ENCODE data around the gene MXI1.
"Not testable (repeated sequence)": the region's sequence is repeated elsewhere in the genome, so short reads cannot be mapped to it uniquely, and the experiment has no call there.

The MXI1 gene

DNA sequence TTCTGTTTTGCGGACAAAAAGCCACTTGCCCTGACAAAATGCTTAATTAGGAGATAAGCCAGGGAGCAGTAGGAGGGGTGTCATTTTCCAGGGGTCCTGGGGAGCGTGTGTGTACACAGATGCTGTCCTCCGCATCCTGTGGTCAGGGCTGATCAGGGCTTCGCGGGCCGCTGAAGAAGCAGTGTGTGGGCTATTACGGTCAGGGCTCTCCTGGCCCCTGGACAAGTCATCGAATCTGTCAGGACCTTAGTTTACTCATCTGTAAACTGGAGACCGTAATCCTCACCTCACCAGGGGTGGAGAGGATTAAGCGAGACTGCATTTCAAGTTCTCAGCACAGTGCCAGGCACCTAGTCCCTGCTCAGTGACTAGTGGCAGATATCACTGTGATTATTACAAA is 26.0 kb upstream of the MXI1 start:
- DNase-seq (ENCODE audit: low read depth in 2 of 2), result no peak

DNA sequence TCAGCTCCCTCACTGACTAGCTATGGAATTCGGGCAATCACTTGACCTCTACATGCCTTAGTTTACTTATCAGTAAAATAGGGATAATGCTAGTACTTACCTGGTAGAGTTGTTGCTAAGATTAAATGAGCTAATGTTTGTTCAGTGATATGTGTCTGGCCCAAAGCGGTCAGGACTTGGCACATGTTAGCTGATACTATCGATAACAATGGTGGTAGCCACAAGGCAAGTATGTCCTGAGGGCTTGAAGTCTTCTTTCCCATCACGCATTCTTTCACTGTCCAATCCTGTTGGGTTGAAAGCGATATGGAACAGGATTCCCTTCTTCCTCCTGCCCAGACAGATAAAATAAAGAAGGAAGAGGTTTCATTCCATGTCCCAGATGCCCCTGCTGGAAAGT is 25.5 kb upstream of the MXI1 start:
- no peak for DNase-seq (ENCODE audit: low read depth in 2 of 2)

DNA sequence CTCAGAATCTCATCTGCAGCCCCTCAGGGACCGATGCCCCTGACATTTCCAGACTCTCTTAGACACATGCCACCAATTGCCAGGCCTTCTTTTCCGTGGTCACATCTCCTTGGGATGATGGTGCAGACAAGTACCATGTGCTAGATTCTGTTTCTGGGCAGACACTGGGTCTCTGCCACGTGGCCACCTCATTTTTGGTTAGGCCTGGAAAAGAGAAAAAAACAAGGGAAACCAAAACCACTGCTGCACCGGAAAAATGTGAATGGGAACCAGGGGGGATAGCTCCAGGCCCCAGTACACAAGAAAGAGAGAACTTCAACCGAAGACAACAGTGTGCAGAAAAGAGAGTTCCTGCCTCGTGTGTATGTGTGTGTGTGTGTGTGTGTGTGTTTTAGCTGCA is 23.0 kb upstream of the MXI1 start:
- DNase-seq (ENCODE audit: low read depth in 2 of 2), result no peak

DNA sequence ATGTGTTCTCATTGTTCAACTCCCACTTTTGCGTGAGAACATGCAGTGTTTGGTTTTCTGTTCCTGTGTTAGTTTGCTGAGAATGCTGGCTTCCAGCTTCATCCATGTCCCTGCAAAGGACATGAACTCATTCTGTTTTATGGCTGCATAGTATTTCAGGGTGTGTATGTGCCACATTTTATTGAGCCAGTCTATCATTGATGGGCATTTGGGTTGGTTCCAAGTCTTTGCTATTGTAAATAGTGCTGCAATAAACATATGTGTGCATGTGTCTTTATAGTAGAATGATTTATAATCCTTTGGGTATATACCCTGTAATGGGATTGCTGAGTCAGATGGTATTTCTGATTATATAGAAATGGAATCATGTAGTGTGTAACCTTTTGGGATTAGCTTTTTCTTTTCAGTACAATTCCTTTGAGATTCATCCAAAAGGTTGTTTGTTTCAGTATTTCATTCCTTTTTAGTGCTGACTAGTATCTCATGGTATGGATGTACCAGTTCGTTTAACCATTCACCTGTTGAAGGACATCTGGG is 21.7 kb upstream of the MXI1 start:
- not testable (repeated sequence) for DNase-seq (ENCODE audit: low read depth in 2 of 2)

DNA sequence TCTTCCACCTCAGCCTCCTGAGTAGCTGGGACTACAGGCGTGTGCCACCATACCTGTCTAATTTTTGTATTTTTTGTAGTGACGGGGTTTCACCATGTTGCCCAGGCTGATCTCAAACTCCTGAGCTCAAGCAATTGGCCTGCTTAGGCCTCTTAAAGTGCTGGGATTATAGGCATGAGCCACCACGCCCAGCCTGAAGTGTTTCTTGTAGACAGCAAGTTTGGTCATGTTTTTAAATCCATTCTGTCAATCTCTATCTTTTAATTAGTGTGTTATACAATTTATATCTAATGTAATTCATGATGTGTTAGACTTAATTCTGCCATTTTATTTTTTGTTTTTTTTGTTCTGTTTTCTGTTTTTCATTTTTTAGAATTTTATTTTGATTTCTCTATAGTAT is 17.2 kb upstream of the MXI1 start:
- DNase-seq (ENCODE audit: low read depth in 2 of 2), result no peak

DNA sequence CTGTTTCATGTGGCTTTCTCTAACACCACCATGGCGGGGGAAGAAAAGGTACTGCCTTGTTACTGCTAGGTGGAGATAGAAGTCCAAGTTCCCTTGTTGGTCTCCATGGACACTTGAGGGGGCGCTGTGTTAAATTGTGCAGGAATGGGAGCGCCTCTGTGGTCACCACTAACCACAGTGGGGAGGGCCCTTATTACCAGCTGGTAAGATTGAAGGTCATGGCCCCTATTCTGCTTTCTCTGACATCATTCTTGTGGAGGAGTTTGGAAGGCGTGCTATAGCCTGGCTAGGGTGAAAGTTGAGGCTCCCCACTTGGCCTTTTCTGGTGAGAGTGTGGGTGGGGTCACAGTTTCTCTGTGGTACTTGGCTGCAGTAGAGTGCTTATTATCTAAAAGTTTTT is 14.9 kb upstream of the MXI1 start:
- DNase-seq (ENCODE audit: low read depth in 2 of 2), result no peak

DNA sequence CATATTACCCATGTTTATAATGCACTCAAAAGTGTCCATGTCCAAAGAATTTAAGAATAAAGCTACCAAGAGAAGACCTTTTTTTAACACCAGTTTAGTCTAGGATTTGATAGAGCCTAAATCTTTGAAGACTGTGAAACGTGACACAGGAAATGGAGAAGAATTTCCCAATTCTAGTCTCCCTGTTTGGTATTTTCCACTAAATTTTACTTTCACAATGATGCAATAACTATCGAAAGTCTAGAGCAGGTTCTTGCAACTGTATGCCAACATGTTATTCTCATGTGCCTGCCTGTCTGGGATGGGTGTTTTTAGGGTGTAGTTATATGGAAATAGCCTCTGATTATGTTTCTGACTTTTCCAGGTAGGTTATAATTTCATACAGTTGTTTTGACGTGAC is 6.9 kb upstream of the MXI1 start:
- no peak for DNase-seq (ENCODE audit: low read depth in 2 of 2)

DNA sequence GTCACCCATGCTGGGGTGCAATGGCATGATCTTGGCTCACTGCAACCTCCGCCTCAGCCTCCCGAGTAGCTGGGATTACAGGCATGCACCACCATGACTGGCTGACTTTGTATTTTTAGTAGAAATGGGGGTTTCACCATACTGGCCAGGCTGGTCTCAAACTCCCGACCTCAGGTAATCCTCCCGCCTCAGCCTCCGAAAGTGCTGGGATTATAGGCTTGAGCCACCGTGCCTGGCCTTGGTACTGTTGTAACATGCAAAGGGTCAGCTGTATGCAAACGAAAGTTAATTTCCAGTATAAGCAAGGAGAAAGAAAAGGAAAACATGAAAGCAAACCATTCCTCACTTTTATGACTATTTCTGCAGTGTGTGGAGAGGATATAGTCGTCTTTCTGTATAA is 6.4 kb upstream of the MXI1 start:
- DNase-seq (ENCODE audit: low read depth in 2 of 2), result not testable (repeated sequence)

DNA sequence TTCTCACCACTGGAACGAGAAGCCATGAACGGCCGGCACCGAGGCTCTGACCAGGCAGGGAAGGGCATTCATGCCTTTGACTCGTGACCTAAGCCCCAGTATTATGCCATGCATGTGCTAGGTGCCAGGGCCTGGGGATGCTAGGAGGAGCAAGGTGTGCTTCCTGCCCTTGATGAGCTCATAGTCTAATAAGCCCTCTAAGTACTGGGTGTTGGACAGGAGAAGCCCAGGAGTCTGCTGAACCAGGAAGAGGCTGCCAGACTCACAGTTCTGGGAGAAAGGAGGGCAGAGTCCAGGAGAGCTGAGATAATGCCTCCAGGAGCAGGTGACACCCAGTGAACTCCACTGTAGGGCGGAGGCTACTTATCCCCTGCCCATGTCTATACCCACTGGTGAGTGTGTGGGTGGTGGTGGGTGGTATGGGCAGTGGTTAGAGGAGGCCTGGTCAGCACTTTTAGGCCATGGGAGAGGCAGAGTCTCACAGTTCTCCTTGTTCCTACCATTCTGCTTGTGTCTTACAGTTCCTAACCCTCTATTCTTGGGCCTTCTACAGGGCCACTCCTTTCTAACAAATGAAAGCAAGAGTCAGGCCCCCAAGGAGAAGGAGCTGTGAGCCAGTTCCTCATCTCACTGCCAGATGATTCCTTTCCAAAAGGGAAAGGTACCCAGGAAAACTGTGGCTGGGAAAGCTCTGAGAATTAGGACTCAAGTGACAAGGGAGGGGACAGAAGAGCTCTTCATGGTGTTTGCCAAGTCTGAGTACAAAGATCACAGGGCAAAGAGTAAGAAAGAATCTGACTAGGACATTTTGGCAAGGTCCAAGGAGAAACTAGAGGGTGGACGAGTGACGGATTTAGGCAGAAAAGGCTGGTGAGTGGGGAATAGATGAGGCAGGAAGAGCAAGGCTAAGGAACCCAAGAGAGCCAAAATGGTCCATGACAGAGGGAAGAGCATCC is 3.6 kb upstream of the MXI1 start:
- no peak for DNase-seq (ENCODE audit: low read depth in 2 of 2)

DNA sequence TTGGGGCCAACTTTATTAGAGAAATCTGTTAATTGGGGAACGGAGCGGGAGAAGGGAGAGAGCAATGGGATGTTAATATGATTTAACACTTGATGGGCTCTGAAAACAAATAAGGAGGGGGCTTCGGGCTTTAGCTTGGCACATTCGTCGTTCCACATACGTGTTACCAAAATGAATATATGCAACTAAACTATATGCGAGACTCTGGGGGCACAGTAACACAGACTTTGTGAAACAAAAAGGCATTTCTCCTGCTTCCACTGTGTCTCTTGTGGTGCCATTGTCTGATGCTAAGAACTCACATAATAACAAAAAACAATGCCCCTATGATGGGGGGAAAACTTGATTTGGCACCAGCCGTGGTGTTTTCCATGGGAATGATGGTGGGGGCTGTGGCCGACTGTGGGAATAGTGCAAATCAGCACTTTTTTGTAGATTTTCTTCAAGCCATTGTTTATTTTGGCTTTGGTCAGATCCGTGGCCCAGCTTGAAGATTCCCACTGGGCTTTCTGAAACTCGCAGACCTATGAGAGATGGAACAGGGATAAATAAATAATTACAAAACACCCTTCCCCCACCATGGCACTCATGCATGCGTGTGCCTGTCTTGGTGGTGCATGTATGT is 2.2 kb upstream of the MXI1 start:
- no peak for DNase-seq (ENCODE audit: low read depth in 2 of 2)

DNA sequence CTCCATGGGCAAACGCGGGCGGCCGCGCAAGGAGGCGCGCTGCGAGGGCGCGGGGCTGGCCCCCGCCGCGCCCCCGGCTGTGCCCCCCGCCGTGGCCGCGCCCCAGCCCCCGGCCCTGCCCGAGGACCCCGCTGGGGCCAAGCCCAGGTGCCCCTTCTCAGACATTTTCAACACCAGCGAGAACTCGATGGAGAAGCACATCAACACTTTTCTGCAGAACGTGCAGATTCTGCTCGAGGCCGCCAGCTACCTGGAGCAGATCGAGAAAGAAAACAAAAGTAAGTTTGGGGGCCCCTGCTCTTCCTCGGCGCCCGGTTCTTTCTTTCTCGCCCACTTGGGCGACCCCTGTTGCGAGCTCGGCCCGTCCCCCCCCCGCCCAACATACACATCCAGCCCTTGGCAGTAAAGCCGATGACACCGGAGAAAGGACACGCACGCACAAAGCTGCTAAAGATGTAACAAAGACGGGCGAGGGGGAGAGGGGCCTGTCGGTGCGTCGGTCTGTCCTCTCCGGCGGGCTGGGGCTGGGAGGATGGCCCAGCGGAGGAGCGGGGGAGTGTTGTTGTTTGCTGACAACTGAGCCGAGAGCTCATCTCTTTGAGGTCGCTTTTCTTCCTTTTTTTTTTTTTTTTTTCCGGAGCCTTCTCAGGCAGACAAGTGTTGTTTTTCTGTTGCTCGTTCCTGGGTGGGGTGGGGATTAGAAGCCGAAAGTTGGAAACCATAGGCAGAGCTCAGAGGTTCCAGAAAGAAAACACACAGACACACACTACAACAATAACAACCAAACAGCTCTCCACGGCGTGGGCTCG is 604 bp downstream of the MXI1 start:
- no peak for DNase-seq (ENCODE audit: low read depth in 2 of 2)

DNA sequence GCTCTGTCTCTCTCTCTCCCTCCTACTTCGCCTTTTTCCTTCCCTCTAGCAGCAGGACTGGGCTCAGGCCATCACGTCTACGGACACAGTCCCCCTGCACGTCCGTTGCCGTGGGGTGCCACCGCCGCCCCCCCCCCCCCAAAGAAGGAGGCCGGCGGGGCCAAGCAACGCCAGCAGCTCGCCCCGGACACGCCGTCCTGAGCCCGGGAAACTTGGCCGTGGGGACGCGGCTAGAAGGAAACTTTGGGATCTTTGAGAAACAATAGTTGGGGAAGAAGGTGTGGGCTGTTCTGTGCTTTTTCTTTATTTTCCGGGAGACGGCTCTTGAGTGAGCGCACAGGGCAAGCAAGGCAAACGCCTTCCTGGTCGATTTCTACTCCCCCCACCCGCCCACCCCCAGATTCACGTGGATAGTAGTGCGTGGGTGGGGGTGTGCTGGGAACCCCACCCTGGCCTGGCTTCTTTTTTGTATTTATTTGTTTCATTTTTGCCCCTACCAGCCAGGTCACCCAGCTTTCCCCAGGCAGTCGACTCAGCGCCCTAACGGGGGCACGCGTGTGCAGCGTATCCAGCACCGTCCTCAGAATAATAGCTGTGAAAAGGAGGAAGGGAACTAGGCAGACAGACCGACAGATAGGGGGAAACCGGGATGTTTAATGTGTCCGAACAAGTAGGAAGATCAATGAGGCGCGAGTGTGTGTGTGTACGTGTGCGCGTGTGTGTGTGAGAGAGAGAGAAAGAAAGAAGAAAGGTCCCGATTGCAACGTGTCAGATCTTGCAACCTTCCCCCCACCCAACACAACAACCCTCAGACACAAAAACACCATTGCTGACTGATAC is 1.4 kb downstream of the MXI1 start:
- peak in 1 of 2 experiments; percentile 15 for DNase-seq (ENCODE audit: low read depth in 2 of 2)

DNA sequence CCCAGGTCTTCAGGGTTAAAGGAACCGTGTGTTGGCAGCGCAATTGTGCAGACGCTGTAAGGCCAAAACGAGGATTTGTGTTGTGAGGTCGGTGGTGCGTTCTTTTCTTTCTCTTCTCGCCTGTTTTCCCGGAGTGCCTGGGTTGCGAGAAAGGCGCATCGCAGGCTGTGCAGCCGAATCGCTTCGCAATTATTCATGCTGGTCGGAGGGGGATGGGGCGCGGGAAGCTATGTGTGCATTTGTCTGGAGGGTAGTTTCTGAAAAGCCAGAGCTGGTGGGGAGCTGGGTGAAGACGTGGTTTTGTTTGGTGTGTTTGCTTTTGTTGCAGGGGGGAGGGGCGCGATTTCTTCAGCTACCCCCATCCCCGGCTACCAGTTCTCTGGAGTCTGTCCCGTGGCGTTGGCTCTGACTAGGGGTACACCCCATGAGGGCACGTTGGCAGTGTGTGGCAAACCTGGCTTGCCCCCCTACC is 2.1 kb downstream of the MXI1 start:
- DNase-seq (ENCODE audit: low read depth in 2 of 2), result peak; percentile 67 to 68

DNA sequence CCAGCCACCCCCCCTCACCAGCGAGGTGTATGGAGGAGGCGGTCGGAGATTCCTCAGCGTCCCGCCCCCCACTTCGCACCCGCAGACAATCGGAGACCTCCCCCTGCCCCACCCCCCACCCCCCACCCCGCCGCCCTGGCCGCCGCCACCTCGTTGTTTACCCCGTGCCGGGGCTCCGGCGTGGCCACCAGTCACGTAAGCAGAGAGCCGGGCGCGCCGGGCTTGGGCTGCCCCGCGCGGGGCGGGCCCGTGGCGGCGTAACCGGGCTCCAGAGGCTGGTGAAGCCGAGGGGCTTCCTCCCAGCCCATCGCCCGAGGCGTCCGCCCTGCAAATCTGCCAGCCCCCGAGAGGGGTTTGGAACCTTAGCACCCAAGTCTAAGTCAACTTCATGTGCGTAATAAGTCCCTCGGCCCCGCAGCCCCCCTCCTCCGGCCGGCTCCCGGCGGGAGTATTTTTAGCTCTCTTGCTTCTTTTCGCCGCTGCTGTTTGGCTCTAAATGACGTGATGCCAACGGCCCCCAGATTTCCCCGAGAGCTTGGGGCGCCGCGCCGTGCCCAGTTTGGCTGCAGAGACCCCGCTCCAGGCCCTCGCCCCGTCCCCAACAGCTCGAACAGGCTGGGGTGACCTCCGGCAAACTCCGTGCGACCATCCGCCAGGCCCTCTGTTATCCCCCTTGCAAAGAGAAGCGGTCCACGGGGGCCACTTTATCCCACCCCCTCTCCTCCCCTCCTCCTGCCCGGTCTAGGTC is 2.7 kb downstream of the MXI1 start:
- DNase-seq (ENCODE audit: low read depth in 2 of 2), result peak; percentile 32 to 37

DNA sequence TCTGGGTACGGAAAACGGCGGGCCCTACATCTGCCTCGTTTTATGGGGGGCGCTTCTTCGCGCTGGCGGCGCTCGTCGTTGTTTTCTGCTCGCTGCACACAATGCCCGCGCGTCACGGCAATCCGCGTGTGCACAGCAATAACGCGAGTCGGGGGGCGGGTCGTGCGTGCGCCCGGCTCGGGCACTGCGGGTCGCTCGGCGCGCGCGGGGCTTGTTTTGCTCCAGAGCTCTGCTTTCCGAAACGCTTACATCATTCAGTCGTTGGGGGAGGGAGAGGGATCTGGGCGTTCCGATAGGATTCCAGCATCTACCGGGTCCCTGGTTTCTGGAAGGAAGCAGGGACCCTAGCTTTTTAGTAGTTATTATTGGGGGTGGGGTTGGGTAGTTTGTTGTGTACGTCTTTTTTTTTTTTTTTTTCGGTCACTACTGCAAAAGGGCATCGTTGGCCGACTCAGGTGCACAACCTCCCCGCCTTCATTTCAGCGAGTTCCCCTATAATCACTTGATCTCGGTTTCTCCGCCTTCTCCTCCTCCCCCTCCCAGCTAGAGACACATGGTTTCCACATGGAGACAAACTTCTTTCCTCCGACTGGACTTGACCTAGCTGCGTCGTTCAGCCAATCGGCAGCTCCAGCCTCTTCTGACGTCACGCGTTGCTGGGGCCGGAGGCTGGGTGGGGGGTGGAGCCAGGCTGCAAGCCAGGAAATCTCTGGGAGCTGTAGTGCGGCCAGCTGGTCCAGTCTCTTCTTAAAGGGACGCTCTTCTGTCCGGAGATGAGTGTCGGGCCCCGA is 3.5 kb downstream of the MXI1 start:
- peak; percentile 97 for DNase-seq (ENCODE audit: low read depth in 2 of 2)

DNA sequence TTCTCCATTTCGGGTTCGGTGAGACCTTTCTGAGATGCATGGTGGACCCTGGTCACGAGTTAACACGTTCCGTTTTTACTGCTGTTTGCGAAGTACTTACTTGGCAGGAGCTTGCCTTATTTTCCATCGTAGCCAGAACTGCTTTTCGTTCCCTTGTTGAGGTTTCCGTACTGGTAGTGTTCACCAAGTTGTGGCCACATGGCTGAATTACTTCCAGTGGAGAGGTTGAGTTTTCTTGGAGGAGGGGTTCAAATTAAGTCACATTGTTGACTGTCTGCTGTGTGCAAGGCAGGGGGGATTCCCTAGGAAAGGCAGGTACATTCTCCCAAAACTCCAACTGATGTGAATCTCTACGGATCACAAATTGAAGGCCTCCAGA is 4.0 kb downstream of the MXI1 start:
- peak in 1 of 2 experiments; percentile 21 for DNase-seq (ENCODE audit: low read depth in 2 of 2)

DNA sequence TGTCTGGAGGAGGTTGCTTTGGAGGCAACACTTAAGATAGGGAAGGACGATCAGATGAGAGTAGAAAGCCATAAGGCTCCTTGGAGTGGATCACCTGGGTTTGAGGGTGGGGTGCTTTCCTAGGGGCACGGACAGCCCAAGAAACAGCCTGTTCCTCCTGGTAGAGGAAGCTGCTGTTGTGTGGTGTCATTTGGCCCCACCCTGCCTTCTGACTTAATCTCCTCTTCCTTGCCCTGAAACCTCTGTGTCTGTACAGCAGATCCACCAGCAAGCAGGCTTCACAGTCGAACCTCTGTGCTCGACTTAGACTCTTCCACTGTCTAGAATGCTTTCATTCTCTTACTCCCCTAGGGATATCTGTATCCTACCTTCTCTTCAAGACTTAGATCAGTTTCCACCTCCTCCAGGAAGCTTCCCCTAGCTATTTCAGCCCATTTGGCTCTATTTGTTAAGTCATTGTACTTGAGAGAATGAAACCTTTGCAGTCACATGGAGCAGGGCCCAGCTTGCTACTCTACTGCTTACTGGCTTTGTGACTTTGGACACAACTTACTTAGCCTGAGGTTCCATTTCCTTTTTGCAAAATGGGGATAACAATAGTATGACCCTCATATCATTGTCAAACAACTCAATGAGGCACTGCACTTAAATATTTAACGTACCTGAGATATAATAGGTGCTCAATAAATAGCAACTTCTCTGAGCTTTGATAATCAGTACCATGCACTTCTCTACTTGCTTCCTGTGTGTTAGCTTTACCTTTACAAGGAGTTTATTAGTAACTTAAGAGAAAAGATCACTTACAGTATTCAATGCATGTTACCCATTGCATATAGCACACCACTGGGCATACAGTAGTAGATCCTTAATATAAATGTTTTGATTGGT is 5.0 kb downstream of the MXI1 start:
- DNase-seq (ENCODE audit: low read depth in 2 of 2), result no peak

DNA sequence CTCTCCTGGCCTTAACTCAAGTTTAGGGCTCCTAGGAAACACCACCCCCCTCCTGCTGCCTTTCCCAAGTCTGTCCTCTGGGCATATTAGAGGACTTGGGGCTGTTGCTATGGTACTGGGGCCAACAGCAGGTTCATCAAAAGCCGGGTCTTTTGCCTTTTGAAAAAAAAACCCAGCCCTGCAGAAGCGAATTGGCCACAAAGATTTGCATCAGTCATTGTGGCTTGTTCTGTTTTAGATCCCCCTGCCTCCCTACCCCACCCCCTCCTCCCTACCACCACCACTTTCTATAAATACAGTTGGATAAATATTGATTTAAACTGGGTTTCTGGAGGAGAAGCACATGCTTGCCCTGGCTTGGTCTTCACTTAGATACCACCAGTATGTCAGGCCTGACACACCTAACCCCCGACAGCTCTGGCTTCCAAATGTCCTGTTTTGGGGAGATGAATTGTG is 7.0 kb downstream of the MXI1 start:
- no peak for DNase-seq (ENCODE audit: low read depth in 2 of 2)
